ENCODE data around the gene TRAPPC1.

GRCh38 chr17:7930841-7931631, 710 bp downstream of the TRAPPC1 start:
- no peak for TF ChIP-seq CTCF (IDR thresholded peaks at IDR 0.05)
- no peak for TF ChIP-seq ZBTB33 (IDR thresholded peaks at IDR 0.05; ENCODE audit: borderline replicate concordance, low read depth)
- TF ChIP-seq PBX3 (IDR thresholded peaks at IDR 0.05) = no peak
- no peak for TF ChIP-seq JUND (IDR thresholded peaks at IDR 0.05)
- TF ChIP-seq EZH2phosphoT487 (IDR thresholded peaks at IDR 0.05; ENCODE audit: borderline replicate concordance, low read depth) = no peak
- TF ChIP-seq GABPA (IDR thresholded peaks at IDR 0.05; ENCODE audit: low read depth) = no peak
- TF ChIP-seq GATA2 (CRISPR knock-in tag; IDR thresholded peaks at IDR 0.05) = no peak
- TF ChIP-seq NFIC (IDR thresholded peaks at IDR 0.05; ENCODE audit: borderline replicate concordance) = no peak
- TF ChIP-seq CHD2 (IDR thresholded peaks at IDR 0.05; ENCODE audit: low read length, partially characterized antibody) = no peak
- TF ChIP-seq USF1 (IDR thresholded peaks at IDR 0.05; ENCODE audit: borderline replicate concordance, low read depth) = no peak
- no peak for TF ChIP-seq TEAD4 (IDR thresholded peaks at IDR 0.05; ENCODE audit: borderline replicate concordance, insufficient read depth)
- no peak for TF ChIP-seq USF2 (IDR thresholded peaks at IDR 0.05; ENCODE audit: borderline replicate concordance, low read depth, low read length)
